Esophagus squamous epithelium (tissue), 4 donors: Measurements from ENCODE around the gene PAEP.

Experiments used
- CTCF ChIP-seq, 6 experiments: fragments of 450-650 bp in 4 of 6; fragments of 200-600 bp in 2 of 6; sonication (generic) in 2 of 6; IDR thresholded peaks; one replicate each; pipeline ENCODE4 v1.5.1; 2016 to 2019; ENCODE audit warnings: antibody characterized with exemption in 6 of 6, mild to moderate bottlenecking in 4 of 6, moderate library complexity in 4 of 6
- POLR2A ChIP-seq, 4 donors: fragments of 450-650 bp; IDR thresholded peaks; one replicate each; pipeline ENCODE4 v1.6.1; 2017; ENCODE audit warnings: antibody characterized with exemption in 4 of 4, mild to moderate bottlenecking in 4 of 4, moderate library complexity in 3 of 4

GRCh38 chr9:135604437-135605237, 43.1 kb downstream of the PAEP start:
- TF ChIP-seq CTCF (IDR thresholded peaks at IDR 0.05): no peak
- TF ChIP-seq POLR2A (IDR thresholded peaks at IDR 0.05): no peak
